Keratinocyte (primary cell): ENCODE results near the gene MIPOL1.

Experiments
- CTCF ChIP-seq, 3 experiments: IDR thresholded peaks in 1 of 3; conservative IDR thresholded peaks in 1 of 3; optimal IDR thresholded peaks in 1 of 3; 2 replicates in 2 of 3; 3 replicates in 1 of 3; pipeline versions ENCODE3 to v1.5.1; 2011; ENCODE audit warnings: low read length in 3 of 3, mild to moderate bottlenecking in 3 of 3, moderate library complexity in 2 of 3, control low read depth in 1 of 3, inconsistent platforms in 1 of 3; ENCODE audit not compliant: insufficient read depth in 2 of 3; ENCODE audit errors: extremely low read depth in 1 of 3
- EZH2 ChIP-seq: IDR thresholded peaks from one replicate; pipeline ENCODE4 v1.6.1; 2012; ENCODE audit warnings: inconsistent platforms, mild to moderate bottlenecking, low read length, moderate library complexity

- TF ChIP-seq CTCF (optimal IDR thresholded peaks at IDR 0.05 in 1 of 3, IDR thresholded peaks at IDR 0.05 in 1 of 3, conservative IDR thresholded peaks at IDR 0.05 in 1 of 3; ENCODE audit: extremely low read depth in 1 of 3, insufficient read depth in 2 of 3, low read length in 3 of 3): peak in 2 of 3 experiments; percentile 51 to 60
- no peak for TF ChIP-seq EZH2
These were observed 47.3 kb upstream of the MIPOL1 start for GRCh38 chr14:37150414-37150813.
